HG03575 (cell line): ENCODE measurements around the gene TNFRSF25.

Source experiments
- ATAC-seq: cut with Tn5 transposase; IDR thresholded peaks from one replicate; pipeline ENCODE4 v1.9.1; 2021; ENCODE audit not compliant: unreplicated experiment, insufficient number of reproducible peaks, low FRiP score; ENCODE audit errors: extremely low read depth

The TNFRSF25 gene

GRCh38 chr1:6466023-6466422 lies at the start of gene TNFRSF25:
TSS of gene TNFRSF25 (minus strand) at chr1:6466173. CDS start at chr1:6466107, 66 bp downstream.
- ATAC-seq: no peak

DNA sequence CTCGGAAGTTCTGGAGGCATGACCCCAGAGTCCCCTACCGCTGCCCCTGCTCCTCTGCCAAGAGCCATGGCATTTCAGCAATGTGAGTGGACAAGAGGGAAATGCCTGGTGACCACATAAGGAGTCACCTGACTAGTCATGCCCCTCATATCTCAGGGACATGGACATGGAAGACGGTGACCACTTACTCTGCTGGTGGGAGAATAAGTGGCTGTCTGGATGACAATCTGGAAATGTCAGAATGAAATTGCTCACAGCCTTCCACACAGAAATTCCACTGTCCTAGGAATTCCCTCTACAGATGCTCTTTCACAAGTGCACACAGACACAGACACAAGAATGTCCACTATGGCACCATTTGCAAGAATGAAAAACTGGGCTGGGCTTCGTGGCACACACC lies 49.8 kb upstream of the TNFRSF25 start:
- ATAC-seq: no peak

DNA sequence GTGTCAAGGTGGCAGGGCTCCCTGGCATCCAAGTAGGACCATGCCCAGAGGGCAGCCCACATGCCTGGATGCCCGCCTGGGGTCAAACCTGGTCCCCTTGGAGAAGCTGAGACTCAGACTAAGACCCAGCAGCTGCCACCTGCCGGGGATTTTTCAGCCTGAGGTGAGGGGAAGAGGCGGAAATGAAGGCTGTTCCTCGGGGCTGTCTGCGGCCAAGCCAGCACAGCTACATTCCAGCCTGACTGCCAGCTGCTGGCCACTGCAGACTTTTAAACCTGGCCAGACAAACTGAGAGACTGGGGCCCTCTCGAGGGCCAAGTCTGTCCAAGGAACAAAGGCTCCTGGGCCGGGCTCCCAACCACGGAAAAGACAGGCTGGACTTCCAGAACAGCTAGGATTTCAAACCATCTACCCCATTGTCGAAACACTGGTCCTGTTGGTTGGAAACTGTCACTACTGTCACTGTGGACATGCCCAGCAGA lies 47.4 kb upstream of the TNFRSF25 start:
- ATAC-seq: no peak

GRCh38 chr1:6512908-6513280 lies 46.9 kb upstream of the TNFRSF25 start:
- ATAC-seq: no peak

DNA sequence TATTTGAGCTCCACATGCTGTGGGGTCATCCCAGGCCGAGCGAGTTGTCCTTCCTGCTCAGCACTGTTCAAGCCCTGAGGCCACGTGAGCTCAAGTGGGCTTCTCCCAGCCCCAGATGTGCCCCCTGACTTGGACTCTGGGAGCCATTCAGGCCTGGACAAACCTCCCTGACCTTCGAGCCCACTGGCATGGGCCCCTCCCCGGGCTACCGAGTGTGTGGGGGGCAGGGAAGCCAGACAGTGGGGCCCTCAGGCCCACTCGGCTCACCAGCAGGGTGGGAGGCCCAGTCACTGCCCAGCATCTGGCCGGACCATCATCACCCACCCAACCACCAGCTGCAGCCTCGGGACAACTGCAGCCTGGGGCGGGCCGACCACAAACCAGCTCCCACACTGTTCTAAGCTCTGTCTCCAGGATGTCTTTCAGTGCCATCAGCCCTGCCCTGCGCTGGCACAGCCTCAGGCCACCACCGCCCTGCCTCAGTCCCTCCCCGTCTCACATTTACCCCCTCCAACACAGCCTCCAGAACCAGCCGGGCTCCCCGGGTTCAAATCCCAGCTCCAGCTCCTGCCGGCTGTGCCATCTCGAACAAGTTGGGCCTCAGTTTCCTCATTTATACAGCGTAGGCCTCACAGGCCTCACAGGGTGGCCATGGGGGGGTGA lies 46.4 kb upstream of the TNFRSF25 start:
- no peak for ATAC-seq

DNA sequence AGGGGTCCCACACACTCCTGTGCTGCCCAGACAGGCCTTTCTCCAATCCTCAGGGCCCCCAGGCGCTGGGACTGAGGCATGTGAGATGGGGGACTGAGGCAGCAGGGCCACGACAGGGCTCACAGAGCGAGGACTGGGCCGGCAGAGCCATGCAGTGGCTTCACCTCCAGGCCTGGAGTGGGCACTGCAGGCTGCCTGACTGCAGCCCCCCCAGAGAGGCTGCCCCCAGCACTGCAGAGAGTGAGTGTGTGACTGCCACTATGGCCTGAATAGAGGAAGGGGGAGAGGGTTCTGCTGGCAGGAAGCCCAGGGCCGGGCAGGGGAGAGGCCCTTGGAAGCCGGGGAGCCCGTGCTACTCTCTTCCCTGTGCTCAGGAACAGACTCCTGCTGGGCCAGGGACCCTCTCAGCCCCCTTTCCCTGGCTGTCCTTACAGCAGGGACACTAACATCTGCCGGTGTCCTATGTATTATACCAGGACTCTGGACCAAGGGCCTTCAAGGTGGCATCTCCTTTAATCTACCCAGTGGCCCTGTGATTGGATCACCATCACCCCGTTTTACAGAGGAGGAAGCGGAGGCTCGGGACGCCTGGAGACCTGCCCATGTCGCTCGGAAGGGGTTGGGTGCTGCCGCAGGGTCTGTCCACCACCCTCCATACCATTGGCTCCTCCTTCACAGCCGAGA lies 45.7 kb upstream of the TNFRSF25 start:
- no peak for ATAC-seq

- no peak for ATAC-seq
Measured at GRCh38 chr1:6511056-6511455, 45.1 kb upstream of the TNFRSF25 start.

DNA sequence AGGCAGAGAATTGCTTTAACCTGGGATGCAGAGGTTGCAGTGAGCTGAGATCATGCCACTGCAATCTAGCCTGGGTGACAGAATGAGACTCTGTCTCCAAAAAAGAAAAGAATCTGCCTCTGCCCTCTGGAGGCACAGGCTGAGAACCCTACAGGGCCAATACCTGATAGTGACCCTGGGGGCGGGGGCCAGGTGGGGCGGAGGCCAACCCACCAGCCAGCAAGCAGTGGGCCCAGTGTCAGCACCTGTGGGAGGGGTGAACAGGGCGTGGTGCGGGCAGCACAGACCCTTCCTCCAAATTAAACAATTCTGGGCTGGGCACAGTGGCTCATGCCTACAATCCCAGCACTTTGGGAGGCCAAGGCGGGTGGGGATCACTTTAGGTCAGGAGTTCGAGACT lies 44.5 kb upstream of the TNFRSF25 start:
- no peak for ATAC-seq

GRCh38 chr1:6509919-6510291 lies 43.9 kb upstream of the TNFRSF25 start:
- no peak for ATAC-seq

GRCh38 chr1:6509220-6509918 lies 43.4 kb upstream of the TNFRSF25 start:
- no peak for ATAC-seq

DNA sequence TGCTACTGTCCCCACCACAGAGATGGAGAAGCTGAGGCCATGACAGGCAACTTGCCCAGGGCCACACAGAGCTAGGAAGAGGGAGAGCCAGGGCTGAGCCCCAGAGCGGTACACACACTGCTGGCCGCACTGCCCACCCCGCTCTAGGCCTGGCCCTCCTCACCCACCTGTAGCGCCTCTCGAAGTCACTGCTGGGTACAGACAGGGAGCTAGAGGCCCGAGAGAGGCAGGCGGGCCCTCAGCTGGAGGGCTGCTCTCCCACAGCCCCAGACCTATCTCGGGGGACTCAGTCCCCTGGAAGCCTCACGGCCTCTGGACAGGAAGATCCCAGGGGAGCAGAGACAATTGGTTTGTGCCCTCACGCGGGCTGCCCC lies 42.8 kb upstream of the TNFRSF25 start:
- no peak for ATAC-seq

- ATAC-seq: no peak
Measured at GRCh38 chr1:6508154-6508815, 42.3 kb upstream of the TNFRSF25 start.

GRCh38 chr1:6507461-6507911 lies 41.5 kb upstream of the TNFRSF25 start:
- no peak for ATAC-seq

- no peak for ATAC-seq
Measured at GRCh38 chr1:6507037-6507428, 41.1 kb upstream of the TNFRSF25 start.

DNA sequence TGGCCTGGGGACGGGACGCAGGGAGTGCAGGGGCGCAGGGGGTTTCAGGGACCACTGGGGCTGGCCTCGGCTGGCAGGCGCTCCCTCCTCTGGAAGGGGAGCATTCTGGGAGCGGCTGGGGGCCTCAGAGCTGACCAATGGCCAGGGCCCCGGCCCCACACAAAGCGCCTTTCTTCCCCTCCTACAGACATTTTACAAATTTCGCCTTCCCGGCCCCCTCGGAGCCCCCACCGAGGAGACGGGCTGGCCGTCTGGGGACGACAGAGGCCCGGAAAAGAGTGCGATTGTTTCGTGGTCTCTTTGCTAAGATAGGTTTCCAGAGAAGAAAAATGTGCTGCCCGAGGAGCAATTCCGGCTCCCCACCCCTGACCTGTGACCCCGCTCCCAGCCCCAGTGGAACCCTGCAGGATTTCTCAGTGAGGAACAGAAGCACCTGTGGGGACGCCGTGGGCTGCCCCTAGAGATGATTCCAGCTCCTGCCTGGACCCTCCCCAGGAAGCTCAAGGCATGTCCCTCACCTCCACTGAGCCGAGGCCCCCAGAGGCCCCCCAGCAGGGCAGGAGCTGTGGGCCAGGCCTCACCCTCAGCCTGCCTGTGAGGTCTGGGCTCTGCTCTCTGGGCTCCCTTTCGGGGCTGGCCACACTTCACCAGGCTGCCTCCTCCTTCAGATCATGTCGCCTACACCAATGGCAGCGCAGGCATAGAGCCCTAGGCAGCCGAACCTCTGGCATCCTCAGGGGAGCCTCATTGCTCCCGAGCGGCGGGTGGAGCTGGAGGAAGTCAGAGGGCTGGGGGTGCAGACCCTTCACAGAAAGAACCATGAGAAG lies 40.5 kb upstream of the TNFRSF25 start:
- ATAC-seq: no peak

DNA sequence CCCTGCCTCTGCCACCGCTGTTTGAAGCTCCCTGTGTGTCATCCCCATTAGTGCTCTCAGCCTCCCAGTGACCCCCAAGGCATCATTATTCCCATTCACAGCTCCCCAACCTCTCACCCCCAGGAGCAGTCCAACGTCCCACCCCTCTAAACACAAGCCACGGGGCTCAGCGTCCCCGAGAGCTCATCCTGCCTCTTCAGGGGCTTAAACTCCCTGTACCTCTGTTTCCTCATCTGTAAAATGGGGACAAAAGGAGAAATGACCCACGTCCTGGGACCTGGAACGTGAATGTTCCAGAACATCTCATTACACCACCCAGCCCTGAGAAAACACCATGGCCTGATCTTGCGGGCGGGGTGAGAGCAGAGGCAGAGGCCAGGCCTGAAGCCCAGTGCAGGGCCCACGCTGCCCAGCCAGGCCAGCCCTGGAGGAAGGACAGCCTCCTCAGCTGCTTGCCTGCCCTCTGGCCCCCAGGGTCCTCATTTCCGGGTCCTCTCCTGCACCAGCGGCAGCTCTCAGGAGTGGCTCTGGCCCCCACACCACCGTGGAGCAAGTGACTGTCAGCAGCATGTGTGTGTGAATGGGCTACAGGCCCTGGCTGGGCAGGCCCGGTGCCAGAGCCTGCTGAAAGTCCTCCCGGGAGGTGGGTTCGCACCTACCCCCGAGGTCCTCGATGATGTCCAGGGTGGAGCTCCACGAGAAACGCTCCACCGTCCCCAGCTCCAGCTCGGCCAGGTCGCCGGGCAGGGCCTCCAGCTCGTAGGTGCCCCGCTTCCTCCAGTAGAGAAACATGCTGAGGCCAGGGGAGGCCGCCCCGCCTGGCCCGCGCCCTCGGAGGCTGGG lies 39.6 kb upstream of the TNFRSF25 start:
- no peak for ATAC-seq

DNA sequence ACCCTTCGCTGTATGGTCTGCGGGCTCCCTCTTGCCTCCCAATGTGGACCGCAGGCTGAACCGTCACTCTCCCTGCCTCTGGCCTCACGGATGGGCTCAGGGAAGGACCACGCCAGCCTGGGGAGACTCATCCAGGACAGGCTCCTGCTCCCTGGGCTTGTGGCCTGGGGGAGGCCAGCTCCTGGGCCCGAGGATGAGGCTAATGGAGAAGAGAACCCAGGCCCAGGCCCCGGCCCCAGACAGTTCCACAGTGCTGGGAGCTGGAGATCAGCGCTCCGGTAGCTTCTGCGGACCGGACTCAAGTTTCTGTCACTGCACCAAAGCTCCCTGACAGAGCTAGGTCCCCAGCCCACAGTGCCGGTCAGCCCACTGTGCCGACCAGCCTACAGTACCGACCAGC lies 38.9 kb upstream of the TNFRSF25 start:
- ATAC-seq: no peak
